Neural cell (in vitro differentiated cells): Measurements from ENCODE around the gene GALNT2. TPM values are rescaled to one million over a fixed set of nuclear protein-coding genes. Genes with fewer than 3 reads are reported as not detected.

ENCODE experiments used
- H2AFZ ChIP-seq: fragments of 200-600, 300-800 bp; sonication (generic), shearing (Covaris generic); 2 replicates; pipeline ENCODE4 v1.6.0; 2014; ENCODE audit warnings: low read depth, mild to moderate bottlenecking, antibody characterized with exemption, low read length, moderate library complexity
- H3F3A ChIP-seq: fragments of 200-600 bp; shearing (Covaris generic); 2 replicates; pipeline ENCODE4 v1.6.1; 2016; ENCODE audit warnings: mild to moderate bottlenecking, moderate library complexity, mixed read lengths, antibody characterized with exemption, low read length; ENCODE audit not compliant: insufficient read depth, poor library complexity, severe bottlenecking
- H3K27ac ChIP-seq: fragments of 200-600, 300-800 bp; sonication (generic), shearing (Covaris generic); 2 replicates; pipeline ENCODE4 v1.5.1; 2014; ENCODE audit warnings: mild to moderate bottlenecking, low read length, moderate library complexity
- H3K27me3 ChIP-seq: fragments of 300-800, 200-600 bp; sonication (generic), shearing (Covaris generic); 2 replicates; pipeline ENCODE4 v1.6.0; 2014; ENCODE audit warnings: mild to moderate bottlenecking, low read depth, low read length, moderate library complexity; ENCODE audit not compliant: insufficient read depth
- H3K36me3 ChIP-seq: fragments of 300-800, 200-600 bp; sonication (generic), shearing (Covaris generic); 2 replicates; pipeline ENCODE4 v1.5.1; 2014; ENCODE audit warnings: mild to moderate bottlenecking, antibody characterized with exemption, low read length, moderate library complexity; ENCODE audit not compliant: insufficient read depth
- H3K4me2 ChIP-seq: fragments of 300-800, 200-600 bp; sonication (generic), shearing (Covaris generic); 2 replicates; pipeline ENCODE4 v1.6.0; 2014; ENCODE audit warnings: mild to moderate bottlenecking, low read length
- H3K4me3 ChIP-seq: fragments of 300-800, 200-600 bp; sonication (generic), shearing (Covaris generic); 2 replicates; pipeline ENCODE4 v1.5.1; 2014; ENCODE audit warnings: mild to moderate bottlenecking, low read length, moderate library complexity
- H3K79me2 ChIP-seq: fragments of 200-600 bp; shearing (Covaris generic); replicated peaks from 2 replicates; pipeline ENCODE4 v1.6.0; 2014; ENCODE audit warnings: mild to moderate bottlenecking, low read length, moderate library complexity; ENCODE audit not compliant: insufficient read depth
- H3K9ac ChIP-seq: fragments of 300-800, 200-600 bp; sonication (generic), shearing (Covaris generic); 2 replicates; pipeline ENCODE4 v1.6.1; 2016; ENCODE audit warnings: mild to moderate bottlenecking, low read length, mixed read lengths
- H3K9me2 ChIP-seq: fragments of 200-600 bp; shearing (Covaris generic); 2 replicates; pipeline ENCODE4 v1.6.1; 2016; ENCODE audit warnings: mild to moderate bottlenecking, low read length, mixed read lengths; ENCODE audit not compliant: insufficient read depth
- H3K9me3 ChIP-seq: fragments of 200-600, 300-800 bp; sonication (generic), shearing (Covaris generic); 2 replicates; pipeline ENCODE4 v1.6.1; 2016; ENCODE audit warnings: mild to moderate bottlenecking, mixed run types, low read length, moderate library complexity, mixed read lengths
- H4K20me1 ChIP-seq: fragments of 200-600 bp; shearing (Covaris generic); 2 replicates; pipeline ENCODE4 v1.6.1; 2016; ENCODE audit warnings: mild to moderate bottlenecking, mixed run types; ENCODE audit not compliant: insufficient read depth
- CTCF ChIP-seq: fragments of 450-650 bp; IDR thresholded peaks from 2 replicates; pipeline ENCODE4 v1.5.1; 2014; ENCODE audit warnings: antibody characterized with exemption, mild to moderate bottlenecking, moderate library complexity; ENCODE audit not compliant: poor library complexity, severe bottlenecking
- EP300 ChIP-seq: fragments of 450-650 bp; conservative IDR thresholded peaks from 2 replicates; pipeline ENCODE4 v1.6.1; 2014; ENCODE audit warnings: antibody characterized with exemption, mild to moderate bottlenecking, moderate library complexity; ENCODE audit not compliant: poor library complexity, severe bottlenecking
- EZH2 ChIP-seq: fragments of 200-600, 300-800 bp; shearing (Covaris generic), sonication (generic); IDR thresholded peaks from 2 replicates; pipeline ENCODE4 v1.6.1; 2014; ENCODE audit warnings: antibody characterized with exemption, low read length, borderline replicate concordance, mild to moderate bottlenecking; ENCODE audit not compliant: insufficient read depth, poor library complexity, severe bottlenecking
- MXI1 ChIP-seq: fragments of 450-650 bp; conservative IDR thresholded peaks from 2 replicates; pipeline ENCODE4 v1.6.1; 2014; ENCODE audit warnings: antibody characterized with exemption, mild to moderate bottlenecking; ENCODE audit not compliant: poor library complexity, severe bottlenecking
- POLR2AphosphoS5 ChIP-seq: IDR thresholded peaks from 2 replicates; pipeline ENCODE4 v1.6.1; 2012
- RAD21 ChIP-seq: fragments of 450-650 bp; conservative IDR thresholded peaks from 2 replicates; pipeline ENCODE4 v1.6.1; 2014; ENCODE audit warnings: antibody characterized with exemption, mild to moderate bottlenecking, moderate library complexity
- REST ChIP-seq: IDR thresholded peaks from 2 replicates; pipeline ENCODE4 v1.6.1; 2012; ENCODE audit warnings: borderline replicate concordance
- SMC3 ChIP-seq: fragments of 450-650 bp; conservative IDR thresholded peaks from 2 replicates; pipeline ENCODE4 v1.6.1; 2014; ENCODE audit warnings: antibody characterized with exemption, mild to moderate bottlenecking, moderate library complexity; ENCODE audit not compliant: poor library complexity
- TAF1 ChIP-seq: IDR thresholded peaks from 2 replicates; pipeline ENCODE4 v1.6.1; 2012; ENCODE audit warnings: low read depth
- polyA plus RNA-seq: library from polyadenylated mRNA; depleted of rRNA; stranded (reverse); fragments of >200 nt; gene quantifications from 2 replicates; pipeline ENCODE4 v1.2.3, GENCODE V29; 2014

The GALNT2 gene
- polyA plus RNA-seq, 1 donor from 2014 or later, result 38.8 TPM

GRCh38 chr1:230114237-230114651 is 47.2 kb downstream of the GALNT2 start:
- Histone ChIP-seq H3K4me2 (no peak overlapping the region), H3K79me2 (peaks cover 5% of the 10 kb centered on the region), H3K27ac (no peak overlapping the region), H3K9me3 (no peaks in the 10 kb centered on the region), H3K9ac (no peak overlapping the region), H4K20me1 (no peaks in the 10 kb centered on the region), H2AFZ (no peak overlapping the region), H3F3A (no peaks in the 10 kb centered on the region), H3K36me3 (peaks cover 3% of the 10 kb centered on the region), H3K4me3 (no peak overlapping the region), H3K9me2 (no peaks in the 10 kb centered on the region), H3K27me3 (no peaks in the 10 kb centered on the region)
- TF ChIP-seq CTCF, result no peak
- no peak for TF ChIP-seq POLR2AphosphoS5
- TF ChIP-seq RAD21, result no peak
- no peak for TF ChIP-seq TAF1
- no peak for TF ChIP-seq EP300
- no peak for TF ChIP-seq EZH2
- TF ChIP-seq REST, result no peak
- TF ChIP-seq MXI1, result no peak
- no peak for TF ChIP-seq SMC3

GRCh38 chr1:230117694-230118093 is 50.7 kb downstream of the GALNT2 start:
- Histone ChIP-seq H3K79me2 (peaks cover 11% of the 10 kb centered on the region), H3K4me2 (no peak overlapping the region), H3K27me3 (no peaks in the 10 kb centered on the region), H3F3A (no peaks in the 10 kb centered on the region), H3K9ac (no peak overlapping the region), H3K9me2 (no peaks in the 10 kb centered on the region), H3K36me3 (no peaks in the 10 kb centered on the region), H4K20me1 (no peaks in the 10 kb centered on the region), H3K27ac (no peak overlapping the region), H3K9me3 (no peaks in the 10 kb centered on the region), H2AFZ (no peak overlapping the region), H3K4me3 (no peak overlapping the region)
- no peak for TF ChIP-seq REST
- TF ChIP-seq EP300, result no peak
- TF ChIP-seq MXI1, result no peak
- TF ChIP-seq TAF1, result no peak
- TF ChIP-seq SMC3, result no peak
- TF ChIP-seq CTCF, result no peak
- TF ChIP-seq RAD21, result no peak
- TF ChIP-seq EZH2, result no peak
- TF ChIP-seq POLR2AphosphoS5, result no peak
